Ishikawa (cell line): ENCODE results near the gene KATNAL2.
A peak's percentile ranks its signal among the peaks of the same experiment; 100 is the strongest.

Experiments used
- CEBPB ChIP-seq: IDR thresholded peaks from 2 replicates; pipeline ENCODE4 v1.6.1; 2012
- CREB1 ChIP-seq: IDR thresholded peaks from 2 replicates; pipeline ENCODE4 v1.6.1; 2012; ENCODE audit warnings: low read depth
- EGR1 ChIP-seq: IDR thresholded peaks from 2 replicates; pipeline ENCODE4 v1.6.1; 2012
- EP300 ChIP-seq: IDR thresholded peaks from 2 replicates; pipeline ENCODE4 v1.6.1; 2012; ENCODE audit warnings: borderline replicate concordance
- FOXM1 ChIP-seq: IDR thresholded peaks from 2 replicates; pipeline ENCODE4 v1.6.1; 2012; ENCODE audit warnings: low read depth, borderline replicate concordance
- MAX ChIP-seq: IDR thresholded peaks from 2 replicates; pipeline ENCODE4 v1.6.1; 2012
- NFIC ChIP-seq: IDR thresholded peaks from 2 replicates; pipeline ENCODE4 v1.6.1; 2012
- RAD21 ChIP-seq: IDR thresholded peaks from 2 replicates; pipeline ENCODE4 v1.6.1; 2012; ENCODE audit warnings: low read depth
- TAF1 ChIP-seq: IDR thresholded peaks from 2 replicates; pipeline ENCODE4 v1.6.1; 2012; ENCODE audit warnings: low read depth, mild to moderate bottlenecking
- TCF12 ChIP-seq: IDR thresholded peaks from 2 replicates; pipeline ENCODE4 v1.6.1; 2012; ENCODE audit warnings: low read depth
- TEAD4 ChIP-seq: IDR thresholded peaks from 2 replicates; pipeline ENCODE4 v1.6.1; 2012
- USF1 ChIP-seq: IDR thresholded peaks from 2 replicates; pipeline ENCODE4 v1.6.1; 2012
- YY1 ChIP-seq: IDR thresholded peaks from 2 replicates; pipeline ENCODE4 v1.6.1; 2012; ENCODE audit warnings: low read depth
- ZBTB7A ChIP-seq: IDR thresholded peaks from 2 replicates; pipeline ENCODE4 v1.6.1; 2012; ENCODE audit warnings: low read depth
- TF ChIP-seq, protein P1 (sequence below): IDR thresholded peaks from 2 replicates; pipeline ENCODE4 v1.6.1; 2012; ENCODE audit warnings: low read depth, mild to moderate bottlenecking

KATNAL2 gene

DNA sequence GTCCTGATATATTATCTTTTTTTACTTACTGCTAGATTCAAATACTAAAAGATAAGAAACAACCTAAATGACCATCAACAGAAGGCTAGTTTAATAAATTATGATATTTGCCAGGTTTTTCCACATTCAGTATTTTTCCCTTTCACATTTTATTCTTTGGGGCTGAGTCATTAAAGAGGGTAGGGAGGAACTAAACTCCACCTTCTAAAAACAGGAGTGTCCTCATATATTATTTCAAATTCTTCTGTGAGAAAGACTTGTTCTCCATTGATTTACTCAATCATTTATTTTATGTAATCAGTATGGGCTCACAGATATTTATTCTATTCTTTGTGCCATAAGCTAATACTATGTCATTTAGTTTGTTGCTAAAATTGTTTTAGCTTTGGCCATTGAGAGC is 223.9 kb downstream of the KATNAL2 start:
- TF ChIP-seq ZBTB7A, result no peak
- TF ChIP-seq EP300, result no peak
- TF ChIP-seq NFIC, result no peak
- TF ChIP-seq CEBPB, result no peak
- TF ChIP-seq TCF12, result no peak

DNA sequence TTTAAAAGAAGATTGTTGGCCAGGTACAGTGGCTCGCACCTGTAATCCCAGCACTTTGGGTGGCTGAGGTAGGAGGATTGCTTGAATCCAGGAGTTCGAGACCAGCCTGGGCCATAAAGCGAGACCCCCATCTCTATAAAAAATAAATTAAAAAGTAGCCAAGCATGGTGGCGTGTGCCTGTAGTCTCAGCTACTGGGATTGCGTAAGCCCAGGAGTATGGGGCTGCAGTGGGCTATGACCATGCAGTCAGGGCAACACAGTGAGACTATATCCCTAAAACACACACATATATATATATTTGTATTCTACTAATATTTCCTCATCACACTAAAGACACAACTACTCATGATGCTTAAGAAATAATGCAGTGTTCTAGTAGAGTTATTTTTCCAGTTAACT is 225.8 kb downstream of the KATNAL2 start:
- peak; percentile 41; the same call in 1 of the 2 replicates for TF ChIP-seq CEBPB
- TF ChIP-seq YY1, result no peak
- TF ChIP-seq EGR1, result no peak

DNA sequence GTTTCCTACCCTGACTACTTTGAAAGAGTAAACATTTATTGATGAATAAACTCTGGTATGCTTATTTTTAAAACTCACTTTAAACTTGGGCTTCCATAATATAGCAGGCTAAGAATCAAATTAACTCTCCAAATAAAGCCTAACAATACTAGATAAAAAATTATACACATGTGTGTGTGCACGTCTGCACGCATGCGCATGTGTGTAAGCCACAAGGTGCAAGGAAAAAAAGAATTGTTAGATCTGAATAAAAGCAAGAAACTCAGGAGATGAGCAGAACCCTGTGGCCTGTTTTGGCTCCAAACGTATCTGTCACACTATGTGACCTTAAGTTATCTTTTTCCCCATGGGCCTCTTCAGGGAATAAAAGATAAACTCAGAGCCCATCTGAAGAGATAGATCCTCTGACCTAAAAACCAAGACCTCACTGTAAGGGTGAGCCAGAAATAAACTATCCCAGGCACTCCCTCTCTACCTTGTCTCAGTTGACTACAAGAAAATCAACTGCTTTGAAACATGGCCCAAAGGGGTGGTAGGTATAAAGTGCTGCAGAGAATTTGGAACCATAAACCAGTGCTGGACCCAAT is 226.6 kb downstream of the KATNAL2 start:
- no peak for TF ChIP-seq USF1
- no peak for TF ChIP-seq MAX
- no peak for TF ChIP-seq ZBTB7A
- TF ChIP-seq TAF1, result no peak
- TF ChIP-seq TCF12, result no peak
- TF ChIP-seq, protein P1, sequence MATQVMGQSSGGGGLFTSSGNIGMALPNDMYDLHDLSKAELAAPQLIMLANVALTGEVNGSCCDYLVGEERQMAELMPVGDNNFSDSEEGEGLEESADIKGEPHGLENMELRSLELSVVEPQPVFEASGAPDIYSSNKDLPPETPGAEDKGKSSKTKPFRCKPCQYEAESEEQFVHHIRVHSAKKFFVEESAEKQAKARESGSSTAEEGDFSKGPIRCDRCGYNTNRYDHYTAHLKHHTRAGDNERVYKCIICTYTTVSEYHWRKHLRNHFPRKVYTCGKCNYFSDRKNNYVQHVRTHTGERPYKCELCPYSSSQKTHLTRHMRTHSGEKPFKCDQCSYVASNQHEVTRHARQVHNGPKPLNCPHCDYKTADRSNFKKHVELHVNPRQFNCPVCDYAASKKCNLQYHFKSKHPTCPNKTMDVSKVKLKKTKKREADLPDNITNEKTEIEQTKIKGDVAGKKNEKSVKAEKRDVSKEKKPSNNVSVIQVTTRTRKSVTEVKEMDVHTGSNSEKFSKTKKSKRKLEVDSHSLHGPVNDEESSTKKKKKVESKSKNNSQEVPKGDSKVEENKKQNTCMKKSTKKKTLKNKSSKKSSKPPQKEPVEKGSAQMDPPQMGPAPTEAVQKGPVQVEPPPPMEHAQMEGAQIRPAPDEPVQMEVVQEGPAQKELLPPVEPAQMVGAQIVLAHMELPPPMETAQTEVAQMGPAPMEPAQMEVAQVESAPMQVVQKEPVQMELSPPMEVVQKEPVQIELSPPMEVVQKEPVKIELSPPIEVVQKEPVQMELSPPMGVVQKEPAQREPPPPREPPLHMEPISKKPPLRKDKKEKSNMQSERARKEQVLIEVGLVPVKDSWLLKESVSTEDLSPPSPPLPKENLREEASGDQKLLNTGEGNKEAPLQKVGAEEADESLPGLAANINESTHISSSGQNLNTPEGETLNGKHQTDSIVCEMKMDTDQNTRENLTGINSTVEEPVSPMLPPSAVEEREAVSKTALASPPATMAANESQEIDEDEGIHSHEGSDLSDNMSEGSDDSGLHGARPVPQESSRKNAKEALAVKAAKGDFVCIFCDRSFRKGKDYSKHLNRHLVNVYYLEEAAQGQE, result no peak
- TF ChIP-seq FOXM1, result no peak
- TF ChIP-seq CREB1, result no peak
- no peak for TF ChIP-seq NFIC
- no peak for TF ChIP-seq EGR1
- TF ChIP-seq TEAD4, result no peak
- TF ChIP-seq RAD21, result no peak
- no peak for TF ChIP-seq CEBPB

DNA sequence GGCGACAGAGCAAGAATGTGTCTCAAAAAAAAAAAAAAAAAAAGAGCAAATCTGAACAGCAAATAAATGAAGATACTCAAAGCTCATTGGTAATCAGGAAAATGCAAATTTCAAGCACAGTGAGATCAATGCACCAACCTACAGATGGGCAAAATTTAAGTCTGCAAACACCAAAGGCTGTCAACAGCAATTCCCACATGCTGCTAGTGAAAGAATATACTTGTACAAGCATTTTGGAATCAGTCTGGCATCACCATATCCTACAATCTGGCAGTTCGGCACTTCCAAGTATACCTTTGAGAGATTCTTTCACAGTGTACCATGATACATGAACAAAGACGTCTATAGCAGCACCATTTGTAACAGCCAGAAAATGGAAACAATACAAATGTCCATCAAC is 228.8 kb downstream of the KATNAL2 start:
- TF ChIP-seq CEBPB (no peak), FOXM1 (no peak), CREB1 (no peak), TAF1 (no peak), EGR1 (no peak), TEAD4 (no peak), ZBTB7A (no peak), YY1 (no peak), RAD21 (no peak), TCF12 (no peak), EP300 (no peak), NFIC (no peak), USF1 (no peak)
- TF ChIP-seq, protein P1, result no peak

DNA sequence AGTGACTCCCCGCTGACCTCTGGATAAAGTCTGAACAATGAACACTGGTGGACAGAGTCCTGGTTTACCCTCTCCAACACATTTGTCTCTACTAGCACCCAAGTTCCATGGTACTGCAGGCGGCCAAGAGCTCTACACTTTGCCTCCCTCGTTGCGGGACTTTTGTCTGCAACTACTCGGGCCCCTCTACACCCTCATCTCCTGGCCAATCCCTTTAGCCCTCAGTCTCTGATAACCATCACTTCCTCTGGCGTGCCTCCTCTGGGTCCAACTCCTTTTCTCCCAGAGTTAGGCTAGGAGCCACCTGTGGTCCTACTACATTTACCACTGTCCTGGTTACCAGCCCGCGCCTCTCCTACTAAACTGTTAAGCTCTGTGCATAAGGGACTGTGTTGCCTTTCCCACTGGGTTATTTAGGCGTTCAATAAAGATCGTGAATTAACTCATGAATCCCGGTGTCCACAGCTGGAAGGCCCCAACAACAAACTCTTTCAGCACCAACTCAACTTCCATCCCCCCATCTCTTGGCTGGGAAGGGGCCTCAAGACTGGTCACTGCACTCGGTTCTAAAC is 232.1 kb downstream of the KATNAL2 start:
- TF ChIP-seq CREB1, result no peak
- no peak for TF ChIP-seq RAD21
- no peak for TF ChIP-seq TAF1
- TF ChIP-seq TCF12, result no peak
- no peak for TF ChIP-seq EGR1
- no peak for TF ChIP-seq EP300
- TF ChIP-seq ZBTB7A, result no peak
- TF ChIP-seq YY1, result no peak
- TF ChIP-seq NFIC, result no peak
- no peak for TF ChIP-seq TEAD4
- TF ChIP-seq FOXM1, result no peak
- no peak for TF ChIP-seq CEBPB
- TF ChIP-seq MAX, result no peak
- TF ChIP-seq, protein P1, result no peak
- no peak for TF ChIP-seq USF1
